ENCODE data around the gene PKD1L1.
"Not testable (repeated sequence)": the region's sequence is repeated elsewhere in the genome, so short reads cannot be mapped to it uniquely, and the experiment has no call there.

The PKD1L1 gene

DNA sequence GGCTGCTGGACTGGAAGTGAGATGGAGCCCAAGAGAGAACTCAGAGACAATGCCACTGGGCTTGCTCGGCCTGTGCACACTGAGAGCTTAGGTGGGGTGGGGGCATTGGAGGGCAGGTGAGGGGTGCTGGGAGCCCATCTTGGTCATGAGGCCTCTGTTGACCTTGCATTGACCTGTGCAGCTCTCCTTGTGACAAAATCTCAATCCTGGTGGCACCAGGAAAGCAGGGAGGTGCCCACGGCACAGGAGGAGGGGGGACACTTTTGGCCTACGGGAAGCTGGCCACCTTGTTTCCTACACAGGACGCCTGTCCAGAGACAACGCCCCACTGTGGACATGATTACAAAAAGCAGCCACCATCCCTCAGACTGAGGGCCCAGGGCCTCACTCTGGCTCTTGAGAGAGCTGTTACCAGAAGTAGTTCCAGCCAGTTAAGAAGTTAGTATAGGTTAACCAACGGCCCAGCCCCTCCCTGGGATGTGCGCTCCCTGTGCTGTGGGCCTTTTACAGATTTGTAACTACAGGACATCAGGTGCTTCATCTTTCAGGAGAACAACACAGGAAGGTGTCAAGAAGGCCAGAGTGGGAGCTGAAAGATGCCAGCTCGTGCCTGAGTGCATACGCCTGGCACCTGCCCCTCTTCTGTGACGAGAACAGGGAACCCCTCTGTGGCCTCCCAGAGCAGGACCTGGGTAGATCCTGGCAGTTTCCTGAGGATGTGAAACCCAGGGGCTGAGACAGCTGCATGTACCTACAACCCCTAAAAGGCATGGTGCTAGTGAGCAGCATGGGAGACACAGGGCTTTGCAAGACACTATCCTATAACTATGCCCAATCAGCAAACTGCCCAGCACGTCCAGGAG lies 10.3 kb downstream of the PKD1L1 start:
- DNase-seq (ENCODE audit: low spot score), result no peak

DNA sequence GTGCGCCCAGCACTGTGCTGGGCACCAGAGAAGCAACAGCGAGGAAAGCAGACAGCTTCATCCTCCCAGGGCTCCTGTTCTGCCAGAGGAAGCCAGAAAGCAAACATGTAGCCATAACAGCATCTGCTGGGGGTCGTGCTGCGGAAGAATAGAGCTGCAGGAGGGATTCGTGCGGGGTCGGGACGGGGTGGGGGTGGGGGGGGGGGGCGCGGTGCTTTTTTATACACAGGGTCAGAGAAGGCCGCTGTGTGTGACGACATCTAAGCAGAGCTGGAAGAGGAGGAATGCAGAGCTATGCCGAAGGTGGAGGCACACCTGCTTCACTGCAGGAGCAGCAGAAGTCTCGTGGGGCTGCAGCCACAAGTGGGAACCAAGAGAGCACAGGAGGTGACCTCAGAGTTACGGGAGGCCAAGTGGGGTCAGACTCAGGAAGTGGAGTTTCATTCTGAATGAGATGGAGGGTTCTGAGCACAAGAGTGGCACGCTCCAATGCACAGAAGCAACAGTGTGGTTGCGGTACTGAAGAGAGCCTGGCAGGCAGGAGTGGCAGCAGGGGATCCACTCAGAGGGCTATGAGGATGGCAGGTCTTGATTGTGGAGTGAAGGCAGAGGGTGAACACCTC lies 11.1 kb downstream of the PKD1L1 start:
- DNase-seq (ENCODE audit: low spot score), result no peak

DNA sequence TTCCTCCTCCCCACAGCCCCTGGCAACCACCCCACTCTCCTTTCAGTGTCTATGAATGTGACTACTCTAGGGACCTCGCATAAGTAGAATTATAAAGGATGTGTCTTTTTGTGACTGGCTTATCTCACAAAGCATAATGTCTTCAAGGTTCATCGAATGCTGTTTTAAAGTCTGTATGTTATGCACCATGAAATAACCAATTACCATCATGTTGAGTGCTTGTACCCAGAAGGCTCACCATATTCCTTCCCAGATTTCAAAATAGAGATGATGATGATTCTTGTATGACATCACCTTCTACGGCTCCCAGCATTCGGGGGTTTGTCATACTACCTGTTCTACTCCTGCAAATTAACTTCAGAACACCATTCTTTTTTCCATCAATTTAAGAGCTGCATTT lies 11.9 kb downstream of the PKD1L1 start:
- DNase-seq (ENCODE audit: low spot score), result no peak

DNA sequence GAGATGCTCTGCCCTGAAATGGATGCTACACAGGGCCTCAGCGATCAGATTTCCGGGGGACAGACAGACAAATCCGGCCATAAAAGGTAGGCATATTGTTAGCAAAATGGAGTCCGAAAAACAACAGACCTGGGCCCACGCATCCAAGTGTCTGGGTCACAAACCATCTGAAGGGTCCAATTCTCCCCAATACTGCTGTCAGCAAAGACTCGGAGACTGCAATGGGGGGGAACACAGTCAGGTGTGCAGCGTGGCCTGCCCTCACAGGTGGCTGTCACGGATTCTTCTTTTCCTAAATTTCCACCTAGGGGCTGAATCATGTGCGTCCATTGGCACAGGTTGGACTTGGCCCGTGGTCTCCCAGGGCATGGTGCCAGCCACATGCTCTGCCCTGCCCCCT lies 12.9 kb downstream of the PKD1L1 start:
- no peak for DNase-seq (ENCODE audit: low spot score)

DNA sequence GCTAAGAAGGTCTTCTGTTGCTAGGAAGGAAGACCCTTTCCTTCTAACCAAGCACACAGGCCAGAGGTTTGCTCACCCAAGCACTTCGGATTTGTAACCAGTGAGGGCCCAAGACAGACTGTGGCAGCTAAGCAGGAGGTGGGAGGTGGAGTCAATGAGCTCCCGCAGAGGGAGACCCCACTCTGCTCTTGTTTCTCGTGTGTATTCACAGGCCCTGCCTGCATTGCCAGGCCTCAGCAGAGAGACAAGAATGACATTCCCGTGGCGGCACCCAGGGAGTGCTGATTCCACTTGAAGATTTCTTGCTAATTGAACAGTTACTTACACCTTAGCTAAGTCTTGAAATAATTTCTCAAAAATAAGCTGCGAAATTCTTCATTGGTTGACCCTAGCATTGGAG lies 13.4 kb downstream of the PKD1L1 start:
- no peak for DNase-seq (ENCODE audit: low spot score)

DNA sequence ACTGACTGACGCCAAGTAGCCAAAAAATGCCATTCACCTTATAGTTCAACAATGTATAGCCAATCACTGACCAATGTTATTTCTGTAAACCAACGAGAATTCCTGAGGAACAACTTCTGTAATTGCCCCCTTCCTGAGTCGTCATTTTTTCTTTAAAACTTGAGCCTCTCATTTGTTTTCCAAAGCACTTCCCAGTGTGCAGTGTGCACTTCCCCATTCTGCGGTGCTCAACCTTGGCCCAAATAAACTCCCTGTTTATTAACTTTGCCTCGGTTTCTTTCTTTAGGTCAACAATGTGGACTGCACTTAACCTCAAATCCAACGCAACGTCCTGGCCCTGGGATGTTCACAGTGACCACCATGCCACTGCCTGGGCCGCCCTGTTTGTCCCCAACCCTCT lies 15.1 kb downstream of the PKD1L1 start:
- DNase-seq (ENCODE audit: low spot score), result no peak

DNA sequence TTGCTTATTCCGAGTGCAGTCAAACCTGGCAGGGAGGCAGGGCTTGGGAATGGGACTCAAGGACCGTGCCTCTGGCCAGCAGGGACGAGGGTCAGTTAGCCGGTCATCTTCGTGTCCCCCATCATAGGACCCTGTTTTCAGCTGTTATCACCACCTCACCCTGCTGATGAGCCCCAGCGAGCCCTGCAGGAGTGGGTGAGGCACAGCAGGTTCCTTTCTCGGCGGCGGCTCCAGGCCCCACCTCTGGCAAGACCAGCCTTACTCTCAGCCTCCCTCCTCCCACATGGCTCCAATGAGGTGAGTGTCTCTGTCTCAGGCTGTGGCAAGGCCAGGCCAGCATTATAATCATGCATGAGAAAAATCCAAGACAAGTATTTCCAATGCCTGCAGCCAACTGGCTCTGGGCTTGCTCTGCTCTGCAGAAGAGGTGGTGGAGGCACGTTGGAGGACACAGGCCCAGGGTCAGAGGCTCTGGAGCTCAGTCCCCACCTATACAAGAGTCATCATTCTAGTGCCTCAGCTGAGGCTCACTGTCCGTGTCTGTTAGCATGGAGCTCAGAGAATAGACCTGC lies 15.7 kb downstream of the PKD1L1 start:
- no peak for DNase-seq (ENCODE audit: low spot score)

DNA sequence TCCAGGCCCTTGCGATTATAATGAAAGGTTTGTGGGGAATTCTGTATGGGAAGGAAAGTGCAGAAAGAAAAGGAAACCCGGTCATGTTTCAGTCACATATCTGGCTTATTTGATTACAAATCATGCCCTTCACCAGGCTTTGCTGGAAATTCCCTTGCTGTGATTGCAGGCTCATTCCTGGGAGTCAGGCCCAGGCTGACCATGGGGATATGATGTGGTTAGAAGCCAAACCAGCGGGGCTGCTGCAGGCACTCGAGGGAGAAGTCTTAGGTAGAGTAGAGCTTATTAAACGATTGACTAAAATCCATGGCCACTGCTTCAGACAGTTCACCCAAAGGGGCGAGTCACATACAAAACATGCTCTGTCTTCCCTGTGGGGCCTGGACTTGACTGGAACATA lies 16.2 kb downstream of the PKD1L1 start:
- DNase-seq (ENCODE audit: low spot score), result no peak

DNA sequence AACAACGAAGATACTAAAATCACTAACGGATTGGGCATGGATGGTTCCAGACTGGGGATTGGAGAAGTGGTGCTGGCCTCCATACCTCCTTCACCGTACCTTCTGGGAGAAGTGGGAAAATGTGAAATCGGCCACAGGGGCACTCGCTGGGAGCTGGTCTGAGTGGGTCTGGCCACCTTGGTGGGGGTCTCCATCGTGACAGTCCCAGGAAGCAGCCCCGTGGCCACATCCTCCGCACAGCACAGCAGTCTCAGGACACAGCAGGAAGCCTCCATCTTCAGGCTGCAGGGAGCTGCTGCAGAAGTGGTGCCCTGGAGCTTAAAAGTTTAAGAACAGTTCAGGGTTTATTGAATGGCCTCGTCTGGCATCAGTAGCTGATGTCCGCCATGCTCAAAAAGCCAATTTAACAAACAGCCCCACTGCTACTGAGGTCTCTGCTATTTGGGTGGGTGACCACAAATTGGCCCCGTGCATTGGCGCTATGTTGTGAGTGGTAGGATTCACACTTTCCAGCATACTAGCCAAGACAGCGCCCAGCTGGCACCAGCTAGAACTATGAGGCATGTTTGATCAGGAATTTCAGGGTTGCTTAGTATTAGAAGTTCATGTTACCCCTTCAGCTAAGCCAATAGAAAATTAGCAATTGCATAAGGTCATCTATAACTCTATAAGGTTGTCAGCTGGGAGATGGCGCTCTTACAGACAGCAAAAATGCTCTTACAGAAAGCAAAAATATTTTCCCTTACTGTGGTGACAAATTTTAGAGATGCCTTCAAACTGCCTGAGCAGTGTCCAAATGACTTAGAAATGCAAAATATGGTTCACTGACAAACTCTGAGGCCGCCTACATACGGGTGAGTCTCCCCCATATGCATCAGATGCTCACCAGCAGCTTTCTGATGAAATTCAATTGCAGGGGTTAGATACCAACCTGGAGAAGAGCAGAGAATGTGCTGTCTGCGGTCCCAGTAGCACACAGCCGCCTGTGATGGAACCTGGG lies 17.0 kb downstream of the PKD1L1 start:
- no peak for DNase-seq (ENCODE audit: low spot score)

DNA sequence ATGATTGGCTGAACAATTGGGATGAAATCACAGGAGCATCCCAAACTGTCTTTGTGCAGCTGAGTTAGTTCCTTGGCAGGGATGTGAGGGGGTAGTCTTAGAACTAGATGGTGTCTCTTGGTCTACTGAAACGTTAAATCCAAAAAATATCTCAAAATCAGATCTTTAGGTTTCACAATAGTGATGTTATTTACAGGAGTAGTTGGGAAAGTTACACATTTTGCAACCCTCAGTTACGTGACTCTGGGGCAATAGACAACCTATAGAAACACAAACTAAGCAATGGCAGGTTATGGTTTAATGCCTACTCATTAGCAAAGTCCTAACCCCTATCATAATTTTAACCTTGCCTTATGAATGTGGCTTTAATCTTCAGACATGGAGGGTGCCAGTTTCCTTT lies 24.0 kb downstream of the PKD1L1 start:
- no peak for DNase-seq (ENCODE audit: low spot score)

DNA sequence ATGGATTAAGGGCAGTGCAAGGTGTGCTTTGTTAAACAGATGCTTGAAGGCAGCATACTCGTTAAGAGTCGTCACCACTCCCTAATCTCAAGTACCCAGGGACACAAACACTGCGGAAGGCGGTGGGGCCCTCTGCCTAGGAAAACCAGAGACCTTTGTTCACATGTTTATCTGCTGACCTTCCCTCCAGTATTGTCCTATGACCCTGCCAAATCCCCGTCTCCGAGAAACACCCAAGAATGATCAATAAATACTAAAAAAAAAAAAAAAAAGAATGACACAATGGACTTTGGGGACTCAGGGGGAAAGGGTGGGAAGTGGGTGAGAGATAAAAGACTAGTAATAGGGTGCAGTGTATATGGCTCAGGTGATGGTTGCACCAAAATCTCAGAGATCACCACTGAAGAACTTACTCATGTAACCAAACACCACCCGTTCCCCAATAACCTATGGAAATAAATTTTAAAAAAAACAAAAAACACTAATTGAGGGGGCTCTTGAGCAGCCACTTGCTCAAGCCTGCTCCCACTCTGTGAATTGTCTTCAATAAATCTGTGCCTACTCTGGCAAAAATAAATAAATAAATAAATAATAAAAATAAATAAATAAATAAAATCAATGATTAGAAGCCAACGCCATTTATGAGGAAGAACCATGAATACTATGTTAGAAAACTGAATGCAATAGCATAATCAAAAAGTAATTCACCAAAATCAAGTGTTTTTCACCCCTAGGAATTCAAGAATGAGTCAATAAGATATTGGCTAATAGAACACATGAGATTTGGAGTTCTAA lies 25.0 kb downstream of the PKD1L1 start:
- DNase-seq (ENCODE audit: low spot score), result not testable (repeated sequence)

DNA sequence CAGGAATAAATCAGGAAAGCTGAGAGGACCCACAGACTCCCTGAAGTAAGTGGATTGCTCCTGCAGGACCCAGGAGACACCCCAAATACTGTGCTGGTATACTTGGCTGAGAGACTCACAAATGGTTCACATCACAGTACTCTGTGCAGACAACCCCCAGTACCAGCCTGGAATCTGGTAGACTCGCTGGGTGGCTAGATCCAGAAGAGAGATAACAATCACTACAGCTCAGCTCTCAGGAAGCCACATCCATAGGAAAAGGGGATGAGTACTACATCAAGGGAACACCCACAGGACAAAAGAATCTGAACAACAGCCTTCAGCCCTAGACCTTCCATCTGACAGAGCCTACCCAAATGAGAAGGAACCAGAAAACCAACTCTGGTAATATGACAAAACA lies 31.8 kb downstream of the PKD1L1 start:
- not testable (repeated sequence) for DNase-seq (ENCODE audit: low spot score)

DNA sequence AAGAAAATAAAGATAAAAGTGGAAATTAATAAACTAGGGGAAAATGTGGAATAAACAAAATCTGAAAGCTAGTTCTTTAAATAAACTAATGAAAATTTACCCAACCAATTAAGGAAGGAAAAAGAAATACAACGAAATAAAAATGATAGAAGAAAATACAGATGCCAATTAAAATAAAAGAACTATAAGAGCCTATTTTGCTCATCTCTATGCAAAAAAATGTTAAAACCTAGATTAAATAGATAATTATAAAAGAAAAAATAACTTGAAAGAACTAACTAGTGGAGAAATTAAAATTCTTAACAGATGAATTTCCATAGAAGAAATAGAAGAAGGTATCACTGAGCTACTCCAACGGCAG lies 32.7 kb downstream of the PKD1L1 start:
- no peak for DNase-seq (ENCODE audit: low spot score)

DNA sequence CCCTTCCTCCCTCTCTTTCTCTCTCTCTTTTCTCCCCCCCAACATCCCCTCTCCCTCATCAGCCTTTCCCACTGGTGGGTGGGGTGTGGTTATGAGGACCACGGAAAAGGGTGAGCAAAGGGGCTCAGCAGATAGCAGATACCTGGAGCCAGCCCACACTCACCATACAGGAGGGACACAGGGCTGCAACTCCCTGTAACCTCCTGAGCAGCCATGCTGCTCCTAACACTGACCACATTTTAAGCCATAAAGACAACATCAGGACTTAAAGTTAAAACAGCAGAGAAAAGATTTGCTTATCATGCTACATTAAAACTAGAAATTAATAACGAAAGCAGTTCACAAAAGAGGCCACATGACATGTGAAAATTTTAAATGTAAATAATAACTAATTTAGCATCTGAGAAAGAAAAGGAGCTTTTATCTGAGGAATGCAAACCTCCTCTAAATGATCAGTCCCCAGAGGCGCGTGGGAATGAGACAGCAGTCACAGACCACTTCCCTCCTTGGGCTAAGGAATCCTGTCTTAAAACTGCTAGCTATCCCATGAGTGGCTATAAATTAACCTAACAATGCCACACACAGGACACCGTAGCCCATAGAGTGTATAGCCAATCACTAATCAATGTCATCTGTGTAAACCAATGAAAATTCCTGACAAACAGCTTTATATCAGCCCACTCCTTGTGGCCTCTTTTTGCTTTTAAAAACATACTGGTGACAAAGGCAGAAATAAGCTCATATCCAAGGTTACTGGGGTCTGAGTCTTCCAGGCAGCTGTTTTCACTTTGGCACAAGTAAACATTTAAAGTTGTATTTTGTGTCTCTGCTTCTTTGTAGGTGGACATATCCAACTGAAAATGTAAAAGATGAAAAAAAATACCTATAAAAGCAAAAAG lies 33.3 kb downstream of the PKD1L1 start:
- no peak for DNase-seq (ENCODE audit: low spot score)

DNA sequence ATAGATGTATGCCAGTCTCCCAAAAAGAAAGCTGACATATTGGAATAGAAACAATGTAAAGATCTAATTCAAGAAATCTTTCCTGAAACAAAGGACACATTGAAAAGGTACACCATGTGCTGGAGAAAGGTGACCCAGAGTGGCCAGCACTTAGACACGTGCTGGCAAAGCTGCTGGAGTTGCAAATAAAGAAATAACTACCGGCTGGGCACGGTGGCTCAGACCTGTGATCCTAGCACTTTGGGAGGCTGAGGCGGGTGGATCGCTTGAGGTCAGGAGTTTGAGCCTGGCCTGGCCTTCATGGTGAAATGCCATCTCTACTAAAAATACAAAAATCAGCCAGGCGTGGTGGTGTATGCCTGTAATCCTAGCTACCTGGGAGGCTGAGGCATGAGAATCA lies 35.9 kb downstream of the PKD1L1 start:
- no peak for DNase-seq (ENCODE audit: low spot score)

DNA sequence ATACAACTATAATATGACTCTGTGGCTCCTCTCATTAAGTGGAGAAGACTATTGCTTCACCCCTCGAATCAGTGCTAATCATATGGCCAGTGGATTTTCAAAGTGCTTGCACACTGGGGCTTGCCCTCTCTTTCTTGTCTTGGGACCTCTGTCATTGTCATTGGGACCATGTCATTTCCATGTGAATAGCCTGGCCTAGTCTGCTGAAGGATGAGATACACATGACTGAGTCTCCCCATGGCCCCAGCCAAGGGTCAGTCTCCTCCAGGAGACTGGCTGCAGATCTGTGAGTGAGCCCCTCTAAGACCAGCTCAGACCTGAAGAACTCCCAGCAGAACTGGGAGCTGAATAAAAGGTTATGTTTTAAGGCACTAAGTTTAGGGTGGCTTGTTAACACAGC lies 39.5 kb downstream of the PKD1L1 start:
- no peak for DNase-seq (ENCODE audit: low spot score)

DNA sequence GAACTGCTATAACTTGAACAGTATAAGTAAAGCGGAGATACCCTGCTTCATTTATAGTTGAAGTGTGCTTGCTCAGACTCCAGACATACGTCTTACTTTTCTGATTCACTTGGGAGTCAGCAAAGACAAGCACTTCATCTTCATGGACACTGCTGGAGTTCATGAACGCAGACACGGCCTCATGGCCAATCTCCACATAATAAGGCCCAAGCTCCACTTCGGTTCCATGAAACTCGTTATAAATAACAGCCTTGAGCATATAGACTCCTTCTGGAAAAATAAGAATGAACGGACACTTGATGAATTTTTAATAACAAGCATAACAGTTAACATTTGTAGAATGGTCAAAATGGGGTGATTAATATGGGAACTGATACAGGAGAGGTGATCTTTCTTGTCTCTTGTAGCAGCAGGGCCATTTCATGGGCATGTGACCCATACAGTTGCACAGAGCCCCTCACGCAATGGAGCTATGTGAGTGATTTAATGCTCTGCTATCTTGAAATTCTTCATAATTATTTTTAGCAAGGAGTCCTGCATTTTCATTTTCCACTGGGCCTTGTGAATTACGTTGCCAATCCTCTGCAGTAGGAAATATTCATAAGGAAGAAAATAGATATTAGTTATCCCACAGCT lies 40.2 kb downstream of the PKD1L1 start:
- DNase-seq (ENCODE audit: low spot score), result no peak

DNA sequence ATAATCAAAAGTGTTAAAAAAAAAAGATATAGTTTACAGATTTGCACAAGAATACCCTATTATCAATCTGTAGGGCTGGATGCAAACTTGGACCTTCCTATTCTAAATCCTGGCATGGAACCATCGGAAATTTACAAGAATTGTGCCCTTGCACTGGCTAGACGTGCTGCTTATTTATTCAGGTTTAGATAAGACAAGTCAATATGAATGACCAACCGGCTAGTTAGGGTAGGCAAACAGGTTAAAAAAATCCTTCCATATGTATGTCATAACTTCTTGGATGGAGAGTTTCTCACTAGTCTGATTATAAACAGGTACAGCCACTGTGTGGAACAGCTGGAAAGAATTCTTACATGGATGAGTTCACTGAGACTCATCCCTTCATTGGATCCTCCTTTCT lies 41.4 kb downstream of the PKD1L1 start:
- DNase-seq (ENCODE audit: low spot score), result no peak

DNA sequence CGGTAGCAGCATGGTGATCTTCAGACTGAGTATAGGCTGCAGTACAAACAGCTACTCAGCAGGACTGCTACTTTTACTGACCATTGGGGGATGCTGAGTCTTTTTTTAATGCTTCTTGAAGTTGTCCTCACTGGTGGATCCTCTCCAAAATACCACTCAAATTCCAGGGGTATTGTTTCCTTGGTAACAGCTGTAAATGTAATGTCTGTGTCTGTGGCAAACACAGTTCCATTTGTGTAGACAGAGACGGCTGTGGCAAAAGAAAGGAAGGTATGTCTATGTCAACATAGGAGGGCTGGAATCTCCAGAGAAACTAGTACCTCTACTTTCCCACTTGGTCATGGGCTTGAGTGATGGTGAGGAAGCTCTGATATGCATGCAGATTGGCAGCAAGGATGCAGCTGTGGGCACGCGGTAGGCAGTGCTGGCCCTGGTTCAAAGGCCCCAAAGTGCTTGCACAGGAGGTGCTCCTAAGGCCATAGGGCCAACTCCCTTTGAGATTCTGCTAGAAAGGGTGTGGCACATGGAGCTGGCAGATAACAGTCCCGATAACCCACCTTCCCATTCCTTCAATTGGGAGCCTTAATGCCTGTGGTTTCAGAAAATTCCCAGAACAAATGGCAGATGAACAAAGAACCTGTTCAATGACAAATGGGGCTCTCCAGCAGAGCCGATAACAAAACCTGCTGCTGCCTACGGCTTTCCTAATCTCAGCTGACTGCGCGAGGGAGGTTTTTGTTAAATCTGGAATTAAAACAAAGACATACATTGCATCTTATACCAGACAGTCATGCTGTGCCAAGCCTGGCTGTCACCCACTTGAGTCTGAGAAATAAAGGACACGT lies 43.0 kb downstream of the PKD1L1 start:
- DNase-seq (ENCODE audit: low spot score), result no peak
